OCI-M1 (cell line): ENCODE results near the gene EFEMP1.
A peak's percentile ranks its signal among the peaks of the same experiment; 100 is the strongest.

Experiments
- DNase-seq: peaks from one replicate; lab custom pipeline; 2025; lab: John Stamatoyannopoulos, UW

The EFEMP1 gene

DNA sequence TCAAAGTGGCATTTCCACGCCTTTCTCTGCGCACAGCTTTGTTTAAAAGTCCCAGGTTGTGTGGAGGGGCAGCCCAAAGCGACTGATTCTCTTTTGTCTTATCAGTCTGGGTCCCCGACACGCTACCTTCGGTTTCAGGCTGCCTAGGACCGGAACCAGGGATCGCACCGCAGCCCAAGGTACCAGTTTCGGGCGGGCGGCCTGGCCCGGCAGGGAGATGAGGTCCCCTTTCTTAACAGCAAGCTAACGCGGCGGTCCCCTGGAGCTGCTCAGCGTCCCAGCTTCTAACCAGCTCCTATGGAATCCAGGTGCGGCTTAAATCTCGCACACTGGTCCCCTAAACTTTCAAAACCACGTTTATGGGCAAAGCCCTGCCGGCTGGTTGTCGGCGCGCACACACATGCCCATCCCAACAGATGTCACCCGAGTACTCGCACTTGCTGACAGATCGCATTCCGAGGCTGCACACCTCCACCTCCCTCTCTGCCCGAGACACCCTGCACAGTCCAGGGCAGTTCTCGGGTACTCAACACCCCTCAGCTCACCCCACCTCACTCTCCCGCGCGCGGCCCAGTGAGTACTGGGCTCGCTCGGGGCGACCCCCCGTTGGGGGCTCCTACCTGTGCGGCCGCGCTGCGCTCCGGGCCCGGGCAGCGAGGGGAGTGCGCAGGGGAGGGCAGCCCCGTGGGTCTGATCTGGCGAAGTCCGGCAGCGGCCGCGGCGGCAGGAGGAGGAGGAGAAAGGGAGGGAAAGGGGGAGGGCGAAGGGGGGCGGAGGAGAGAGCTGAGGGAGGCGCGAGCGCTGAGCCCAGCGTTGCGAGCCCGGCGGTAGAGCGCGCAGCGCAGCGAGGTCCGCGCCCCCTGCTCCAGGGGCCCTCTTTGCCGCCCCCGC is at the start of gene EFEMP1:
EFEMP1 (minus strand) TSS at position 692 of the 891 bp plus-strand sequence. CDS start 1,342 bp downstream, outside the sequence.
- DNase-seq = no peak

DNA sequence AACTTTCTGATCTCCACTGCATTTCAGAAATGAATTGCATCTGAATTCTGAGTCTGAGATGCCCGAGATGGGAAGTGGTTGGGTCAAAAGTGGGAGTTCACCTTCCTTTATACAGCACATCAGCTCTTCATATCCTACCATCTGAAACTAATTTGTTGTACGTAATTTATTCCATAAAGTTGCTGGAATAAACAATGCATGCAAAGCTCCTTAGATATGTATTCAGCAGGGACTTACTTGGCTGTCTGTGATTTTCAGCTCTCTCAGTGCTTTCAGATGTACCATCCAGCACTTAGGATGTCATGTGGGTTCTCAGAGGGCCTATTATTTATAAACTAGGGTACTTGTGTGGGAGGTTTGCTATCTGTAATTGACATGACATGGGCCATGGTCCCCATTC is 46.9 kb upstream of the EFEMP1 start:
- DNase-seq = no peak

DNA sequence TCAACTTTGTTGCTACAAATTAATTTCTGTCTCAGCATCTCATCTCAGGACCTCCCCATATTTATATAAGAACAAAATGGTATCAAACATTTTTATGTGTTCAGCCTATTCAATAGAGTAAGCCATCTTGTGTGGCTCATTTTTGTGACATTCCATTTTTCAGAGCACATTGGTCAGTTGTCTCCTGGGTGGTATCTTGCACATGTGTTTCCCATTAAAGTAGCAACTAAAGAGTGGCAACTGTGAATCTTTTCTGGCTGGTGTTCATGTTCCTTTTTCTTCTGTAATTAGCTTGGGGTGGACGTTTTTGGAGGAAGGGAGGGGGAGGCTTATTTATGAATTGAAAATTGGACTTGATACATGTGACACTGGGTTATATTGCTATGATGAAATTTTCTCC is 45.4 kb upstream of the EFEMP1 start:
- no peak for DNase-seq

DNA sequence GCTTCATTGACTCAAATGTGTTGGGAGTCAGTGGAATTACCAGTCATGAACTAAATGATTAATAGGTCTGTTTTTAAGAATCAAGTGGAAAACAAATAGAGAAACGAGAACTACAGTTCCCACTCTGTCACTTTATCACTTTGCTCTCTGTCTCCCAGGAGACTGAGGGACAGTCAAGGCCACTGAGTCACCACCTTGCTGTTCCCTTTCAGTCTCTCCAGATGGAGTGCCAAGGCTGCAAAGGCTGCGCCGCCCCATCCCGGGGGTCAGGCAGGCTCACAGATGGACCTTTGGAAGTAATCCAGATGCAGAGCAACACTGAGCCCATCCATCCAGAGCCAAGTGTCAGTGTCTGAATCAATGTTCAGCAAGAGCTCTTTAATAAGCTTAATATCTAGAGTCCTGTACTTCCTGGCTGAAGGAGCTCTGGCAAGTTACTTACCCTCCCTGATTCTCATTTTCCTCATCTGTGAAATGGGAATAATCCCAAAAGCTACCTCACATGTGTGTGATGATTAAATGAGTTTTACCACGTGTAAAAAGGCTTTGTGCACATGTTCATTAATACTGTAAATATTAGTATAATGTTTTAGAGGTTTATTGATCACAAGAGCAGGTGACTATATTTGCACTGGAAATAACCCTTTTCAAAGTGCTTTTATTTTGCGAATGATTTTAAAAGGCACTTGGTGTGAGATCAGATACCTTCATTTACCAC is 43.0 kb upstream of the EFEMP1 start:
- no peak for DNase-seq

- peak; percentile 16 for DNase-seq
Measured at GRCh38 chr2:55965966-55966365, 42.4 kb upstream of the EFEMP1 start.

DNA sequence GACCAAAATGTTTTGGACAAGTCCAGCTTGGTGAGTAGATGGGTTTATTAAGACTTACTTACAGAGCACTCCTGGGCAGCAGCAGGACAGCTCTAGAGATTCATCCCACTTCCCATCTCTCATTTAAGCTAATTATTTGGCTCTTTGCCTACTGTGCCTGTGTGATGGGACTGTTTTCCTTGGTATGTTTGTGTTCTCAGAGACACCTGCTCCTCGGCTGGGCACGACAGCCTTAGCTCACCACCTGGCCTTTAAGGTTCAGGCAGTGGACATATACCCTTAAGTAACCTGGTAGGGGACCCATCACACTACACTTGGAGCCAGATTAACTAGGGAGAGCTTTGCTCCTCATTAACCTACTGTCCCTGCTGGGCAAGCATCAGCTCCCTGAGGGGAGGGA is 41.7 kb upstream of the EFEMP1 start:
- no peak for DNase-seq

GRCh38 chr2:55962915-55963314 is 39.3 kb upstream of the EFEMP1 start:
- DNase-seq = no peak

DNA sequence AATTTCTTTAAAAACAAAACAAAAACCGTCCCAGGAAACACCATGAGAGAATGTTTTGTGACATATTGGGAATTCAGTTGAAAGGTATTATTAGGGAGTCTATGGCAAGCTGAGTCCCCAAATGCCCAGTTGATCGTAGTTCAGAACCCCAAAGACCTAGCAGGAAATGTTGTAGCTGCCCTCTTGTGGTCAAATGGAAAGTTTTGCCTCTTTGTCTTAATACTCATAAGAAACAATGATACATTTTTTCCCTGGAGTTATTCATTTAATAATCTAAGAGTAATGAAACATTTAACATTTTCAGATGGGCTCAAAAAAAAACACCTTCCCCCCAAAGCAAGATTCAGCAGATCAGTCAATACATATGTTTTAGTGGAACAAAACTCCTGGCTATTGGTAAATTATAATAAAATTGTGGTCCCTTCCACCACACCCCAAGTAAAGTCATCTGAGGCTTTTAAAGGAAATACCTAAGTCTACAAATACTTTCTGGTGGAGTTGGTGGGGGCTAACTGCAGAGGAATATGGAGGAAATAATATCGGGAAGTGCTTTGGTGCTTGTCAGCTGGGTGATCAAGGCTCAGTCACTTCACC is 37.8 kb upstream of the EFEMP1 start:
- DNase-seq = peak; percentile 63

DNA sequence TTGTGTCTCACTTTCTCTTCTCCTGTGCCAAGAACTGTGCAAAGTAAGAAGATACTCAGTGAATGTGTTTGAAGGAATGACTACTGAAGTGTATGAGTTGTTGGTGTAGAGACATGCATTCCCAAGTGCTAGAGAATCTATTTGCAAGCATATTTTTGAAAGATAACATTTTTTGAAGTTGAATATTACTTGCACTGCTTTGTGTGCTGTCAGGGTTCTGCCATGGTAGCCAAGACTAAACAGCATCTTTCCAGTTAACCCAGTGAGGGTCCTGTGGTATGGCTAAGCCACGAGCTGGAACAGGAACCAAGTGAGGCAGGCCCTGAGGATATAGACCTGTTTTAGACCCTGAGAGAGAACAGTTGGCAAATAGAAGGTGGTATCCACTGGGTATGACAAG is 35.2 kb upstream of the EFEMP1 start:
- no peak for DNase-seq

DNA sequence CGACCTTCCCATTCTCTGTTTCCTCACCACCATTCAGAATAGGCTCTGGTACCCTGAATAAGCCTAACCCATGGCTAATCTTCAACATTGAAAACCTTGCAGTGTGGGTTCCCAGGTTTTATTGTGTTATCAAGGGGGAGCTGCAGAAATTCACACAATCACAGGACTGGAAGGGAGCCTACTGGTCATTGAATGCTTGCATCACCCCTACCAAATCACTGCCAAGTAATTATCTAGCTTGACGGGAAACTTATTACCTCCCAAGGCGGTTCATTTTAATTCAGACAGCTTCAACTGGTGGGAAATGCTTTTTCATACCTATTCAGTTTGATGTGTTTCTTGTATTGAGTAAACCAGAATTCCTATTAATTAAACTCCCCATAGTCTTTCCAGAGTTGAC is 33.6 kb upstream of the EFEMP1 start:
- no peak for DNase-seq

- DNase-seq = no peak
Measured at GRCh38 chr2:55954306-55955035, 30.9 kb upstream of the EFEMP1 start.

DNA sequence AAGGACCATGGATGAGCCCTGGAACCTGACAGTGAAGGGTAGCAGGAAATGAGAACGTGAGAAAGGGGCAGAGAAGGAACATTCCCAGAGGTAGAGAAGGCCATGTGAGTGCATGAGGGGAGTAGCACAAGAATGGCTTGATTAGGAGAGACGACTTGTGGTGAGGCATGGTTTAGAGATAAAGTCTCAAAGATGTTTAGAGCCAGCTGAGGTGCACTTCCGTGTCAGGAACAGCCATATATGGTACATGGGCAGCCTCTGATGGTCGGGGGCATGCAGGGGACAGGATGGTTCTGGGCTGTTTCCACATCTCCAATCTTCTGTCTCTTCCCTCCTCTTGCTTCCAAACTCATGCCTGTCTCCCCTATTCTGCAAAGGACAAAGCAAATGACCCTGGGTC is 28.8 kb upstream of the EFEMP1 start:
- DNase-seq = peak; percentile 48

DNA sequence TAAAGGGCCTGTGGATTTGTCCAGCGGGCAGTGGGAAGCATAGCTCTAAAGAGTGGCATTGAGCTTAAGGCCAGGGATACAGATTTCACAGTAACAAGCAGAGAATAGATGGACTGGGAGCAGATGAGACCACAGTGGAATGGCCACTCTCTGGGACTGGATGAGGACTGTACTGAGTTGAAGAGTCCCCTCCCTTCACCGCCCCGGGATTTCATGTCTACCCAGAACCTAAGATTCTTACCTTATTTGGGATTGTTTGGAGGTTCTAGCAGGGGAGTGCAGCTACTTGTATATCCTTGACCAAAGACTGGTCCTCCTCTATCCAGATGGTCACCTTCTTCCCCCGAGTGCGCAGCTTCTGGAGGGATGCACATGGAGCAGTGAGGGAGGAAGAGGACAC is 28.0 kb upstream of the EFEMP1 start:
- no peak for DNase-seq

DNA sequence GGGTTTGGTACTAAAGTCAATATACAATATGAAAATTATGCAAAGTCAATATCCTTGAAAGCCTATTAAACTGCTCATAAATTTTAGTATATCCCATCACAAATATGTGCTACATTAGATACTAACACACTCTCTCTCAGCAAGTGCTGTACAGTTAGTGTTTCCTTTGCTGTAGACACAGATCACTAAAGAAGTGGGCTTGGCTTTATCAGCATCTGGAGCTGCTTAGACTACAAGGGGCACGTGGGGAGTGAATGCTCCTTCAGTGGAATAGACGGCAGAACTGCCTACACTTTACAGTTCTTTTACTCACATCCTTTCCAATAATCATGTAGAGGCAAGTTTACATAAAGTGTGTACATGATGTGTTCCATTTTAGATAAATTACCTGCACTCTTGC is 26.0 kb upstream of the EFEMP1 start:
- DNase-seq = no peak

GRCh38 chr2:55949211-55949610 is 25.6 kb upstream of the EFEMP1 start:
- DNase-seq = no peak

DNA sequence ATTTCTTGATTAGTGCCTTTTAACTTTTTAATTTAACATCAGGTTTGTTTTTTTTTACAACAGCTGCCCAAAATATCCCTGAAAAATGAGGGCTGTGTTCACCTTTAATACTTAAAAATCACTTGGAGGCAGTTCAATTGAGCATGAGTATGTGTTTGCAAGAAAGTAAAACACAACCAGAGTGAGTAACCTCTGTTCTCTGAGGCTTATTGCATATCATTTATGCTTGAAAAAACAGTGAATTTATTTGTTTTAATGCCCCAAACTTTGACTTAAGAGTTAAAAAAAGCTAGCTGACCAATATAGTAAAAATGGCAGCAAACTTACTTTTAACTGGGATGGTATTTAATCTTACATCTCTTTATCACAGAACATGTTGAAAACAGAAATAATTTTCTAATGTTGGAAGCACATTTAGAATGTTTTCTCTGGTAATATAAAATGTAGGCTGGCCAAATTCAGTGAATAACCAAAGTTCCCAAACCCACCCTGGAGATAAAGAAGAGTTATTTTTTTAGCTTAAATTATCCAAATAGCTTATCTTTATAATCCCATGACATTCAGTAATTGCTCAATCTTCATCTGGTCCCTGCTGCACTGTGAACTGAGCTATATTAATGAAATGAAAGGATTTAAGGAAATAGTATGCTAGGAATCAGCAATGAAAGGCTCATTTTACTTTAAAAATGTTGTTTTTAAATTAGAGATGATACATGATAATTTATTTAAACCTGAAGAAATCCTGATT is 24.8 kb upstream of the EFEMP1 start:
- no peak for DNase-seq

GRCh38 chr2:55947752-55948151 is 24.2 kb upstream of the EFEMP1 start:
- no peak for DNase-seq

DNA sequence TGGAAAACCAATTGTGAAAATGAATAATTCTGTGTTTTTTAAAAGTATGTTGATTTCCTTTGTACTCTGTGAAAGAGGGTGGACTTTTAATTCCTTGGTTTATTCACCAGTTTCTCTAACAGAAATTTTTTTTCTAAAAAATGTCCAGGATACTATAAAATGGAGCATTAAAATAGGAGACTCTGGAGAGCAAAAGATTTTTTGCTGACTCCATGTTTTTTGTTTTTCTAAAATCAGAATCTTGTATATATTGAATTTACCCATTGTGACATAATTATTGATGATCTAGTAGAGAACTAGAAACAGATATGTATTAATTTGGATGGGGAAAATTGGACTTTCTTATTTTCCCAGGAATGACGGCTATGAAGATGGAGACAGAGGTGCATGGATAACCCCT is 23.2 kb upstream of the EFEMP1 start:
- no peak for DNase-seq

DNA sequence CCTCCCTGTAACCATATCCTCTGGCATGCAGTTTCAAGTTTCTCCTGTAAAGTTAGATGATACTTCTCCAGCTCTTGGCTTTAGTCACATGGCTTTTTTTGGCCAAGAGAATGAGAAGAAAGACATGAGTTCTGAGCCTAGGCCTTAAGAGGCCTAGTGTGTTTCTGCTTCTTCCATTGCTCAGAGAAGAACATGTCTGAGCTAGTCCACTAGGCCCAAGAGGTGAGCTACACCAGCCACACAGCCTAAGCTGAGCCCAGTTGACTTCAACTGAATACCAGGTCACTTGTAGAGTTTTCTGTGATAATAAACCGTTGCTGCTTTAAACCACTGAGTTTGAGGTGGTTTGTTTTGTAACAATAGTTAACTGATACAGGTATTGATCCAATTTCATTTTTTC is 19.9 kb upstream of the EFEMP1 start:
- no peak for DNase-seq

DNA sequence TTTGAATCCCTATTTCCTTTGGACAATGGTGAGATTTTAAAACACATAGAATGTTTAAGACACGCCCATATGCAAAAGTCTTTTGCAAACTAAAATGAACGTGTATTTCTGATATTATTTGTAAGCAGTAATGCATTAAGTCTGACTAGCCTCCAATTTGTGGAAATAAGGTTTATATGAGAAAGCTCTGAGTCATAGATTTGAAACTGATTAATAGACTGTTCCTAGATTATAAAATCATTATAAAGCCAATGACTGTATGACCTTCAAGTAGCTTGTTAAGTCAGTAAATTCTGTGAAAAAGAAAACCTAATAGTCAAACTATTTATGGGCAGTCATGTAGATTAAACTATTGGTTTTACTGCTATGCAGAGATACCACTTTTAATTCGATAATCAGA is 12.8 kb upstream of the EFEMP1 start:
- DNase-seq = no peak

- DNase-seq = no peak
Measured at GRCh38 chr2:55934337-55934736, 10.8 kb upstream of the EFEMP1 start.

DNA sequence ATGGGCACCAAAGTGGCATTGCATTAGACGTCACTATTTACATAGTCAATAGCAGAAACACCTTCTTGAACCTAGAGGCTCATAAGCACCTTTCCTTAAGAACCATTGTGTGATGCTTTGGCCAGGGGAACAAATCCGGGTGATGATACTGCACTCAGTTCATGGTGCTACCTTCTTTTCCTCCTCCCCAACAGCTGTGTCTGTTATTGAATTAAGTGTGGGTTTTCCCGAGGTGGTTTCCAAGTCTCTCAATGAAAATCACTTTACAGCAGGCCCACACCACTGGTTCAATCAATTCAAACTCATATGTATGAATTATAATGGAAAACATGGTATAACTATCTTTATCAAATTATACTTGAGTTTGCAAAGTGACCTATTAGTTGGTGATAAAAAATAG is 9.3 kb upstream of the EFEMP1 start:
- no peak for DNase-seq
